K562 (cell line): ENCODE data around the gene GPR37L1. TPM values are rescaled to one million over a fixed set of nuclear protein-coding genes. Genes with fewer than 3 reads are reported as not detected.

Experiments
- C11orf30 ChIP-seq: fragments of 450-650 bp; IDR thresholded peaks from 2 replicates; pipeline ENCODE4 v1.6.1; 2016; ENCODE audit warnings: low read depth, mild to moderate bottlenecking
- CEBPG ChIP-seq, 3 experiments: fragments of 200-800 bp in 1 of 3; sonication (Bioruptor generic) in 1 of 3; sonication (generic) in 1 of 3; formaldehyde crosslinking in 1 of 3; IDR thresholded peaks in 2 of 3; conservative IDR thresholded peaks in 1 of 3; 2 replicates each; pipeline versions ENCODE4 v1.6.1 to v1.8.0; 2016 to 2022; ENCODE audit warnings: missing compliant biosample characterization in 2 of 3, missing genetic modification characterization in 2 of 3, mild to moderate bottlenecking in 1 of 3, missing genetic modification reagents in 1 of 3
- CTBP1 ChIP-seq: fragments of 450-650 bp; IDR thresholded peaks from 2 replicates; pipeline ENCODE4 v1.6.1; 2016; ENCODE audit warnings: borderline replicate concordance
- FOXA3 ChIP-seq, 2 experiments: fragments of 450-650 bp in 1 of 2; sonication (generic) in 1 of 2; formaldehyde crosslinking; IDR thresholded peaks in 1 of 2; conservative IDR thresholded peaks in 1 of 2; 2 replicates each; pipeline versions ENCODE4 v1.4.0 to v1.8.0; 2020 to 2022; ENCODE audit warnings: mild to moderate bottlenecking in 2 of 2, missing genetic modification reagents in 1 of 2
- KAT7 ChIP-seq: sonication (generic); formaldehyde crosslinking; IDR thresholded peaks from 2 replicates; pipeline ENCODE4 v1.8.0; 2022; ENCODE audit warnings: missing genetic modification reagents, mild to moderate bottlenecking, borderline replicate concordance
- NRF1 ChIP-seq, 2 experiments: fragments of 450-650 bp; IDR thresholded peaks in 1 of 2; conservative IDR thresholded peaks in 1 of 2; 2 replicates each; pipeline ENCODE4 v1.6.1; 2014; ENCODE audit warnings: mild to moderate bottlenecking in 2 of 2
- POLR2B ChIP-seq: fragments of 450-650 bp; IDR thresholded peaks from 2 replicates; pipeline ENCODE4 v1.6.1; 2018; ENCODE audit warnings: low read depth; ENCODE audit not compliant: partially characterized antibody
- POLR2G ChIP-seq: fragments of 200-400 bp; formaldehyde crosslinking; IDR thresholded peaks from 2 replicates; pipeline ENCODE4 v1.6.1; 2017; ENCODE audit warnings: low read depth, mild to moderate bottlenecking, antibody characterized with exemption, low read length, moderate library complexity
- RB1 ChIP-seq: fragments of 450-650 bp; IDR thresholded peaks from 2 replicates; pipeline ENCODE4 v1.6.1; 2017; ENCODE audit warnings: low read depth, mild to moderate bottlenecking
- RUNX1 ChIP-seq: sonication (generic); IDR thresholded peaks from 2 replicates; pipeline ENCODE4 v1.6.1; 2016; ENCODE audit warnings: antibody characterized with exemption, low read depth
- SRF ChIP-seq, 2 experiments: fragments of 250-450, 450-650 bp in 1 of 2; sonication (Bioruptor Pico) in 1 of 2; sonication (generic) in 1 of 2; formaldehyde crosslinking; IDR thresholded peaks; 2 replicates each; pipeline versions ENCODE4 v1.5.0 to v1.5.1; 2020 to 2022; ENCODE audit warnings: mild to moderate bottlenecking in 1 of 2, missing genetic modification reagents in 1 of 2
- ZNF253 ChIP-seq: fragments of 250-450 bp; sonication (Bioruptor Pico); conservative IDR thresholded peaks from 2 replicates; pipeline ENCODE4 v1.6.1; 2021; ENCODE audit warnings: mild to moderate bottlenecking
- ZNF316 ChIP-seq: fragments of 450-650 bp; IDR thresholded peaks from 2 replicates; pipeline ENCODE4 v1.6.1; 2016
- polyA plus RNA-seq, 8 experiments: library from polyadenylated mRNA; depleted of rRNA in 4 of 8; stranded (reverse) in 5 of 8; unstranded in 3 of 8; fragments of >200 nt; fragmentation: Nextera tagmentation in 2 of 8; fragmentation: Illumina TruSeq in 1 of 8; extraction: Ambion mirVana in 2 of 8; extraction: Trizol in 1 of 8; gene quantifications; 2 replicates each; pipeline versions ENCODE4 v1.2.1 to v1.2.3, GENCODE V29; 2011 to 2014; ENCODE audit warnings: inconsistent platforms in 1 of 8, missing spikeins in 1 of 8
- total RNA-seq, 7 experiments: library from RNA; depleted of rRNA in 6 of 7; stranded (reverse); fragments of >200 nt in 6 of 7; fragmentation: Illumina TruSeq in 2 of 7; extraction: Trizol in 2 of 7; gene quantifications; 2 replicates each; pipeline versions ENCODE4 v1.2.1 to v1.2.3, GENCODE V29; 2011 to 2021; ENCODE audit warnings: low replicate concordance in 1 of 7
- TF ChIP-seq, protein P1 (sequence below), 2 experiments: IDR thresholded peaks in 1 of 2; conservative IDR thresholded peaks in 1 of 2; 2 replicates each; pipeline ENCODE4 v1.6.1; 2016; ENCODE audit warnings: low read depth in 2 of 2, mild to moderate bottlenecking in 1 of 2, missing compliant biosample characterization in 1 of 2, missing genetic modification characterization in 1 of 2, moderate library complexity in 1 of 2
- TF ChIP-seq, protein P2 (sequence below): fragments of 450-650 bp; IDR thresholded peaks from 2 replicates; pipeline ENCODE4 v1.6.1; 2016; ENCODE audit warnings: antibody characterized with exemption
- TF ChIP-seq, protein P3 (sequence below): fragments of 450-650 bp; formaldehyde crosslinking; IDR thresholded peaks from 2 replicates; pipeline ENCODE4 v1.4.0; 2020; ENCODE audit warnings: mild to moderate bottlenecking, moderate library complexity
- TF ChIP-seq, protein P4 (sequence below), 2 experiments: IDR thresholded peaks; 2 replicates each; pipeline ENCODE4 v1.6.1; 2012; ENCODE audit warnings: improper control_type of control experiment in 2 of 2, low read depth in 2 of 2, low read length in 2 of 2, borderline replicate concordance in 1 of 2

The GPR37L1 gene
- total and polyA plus RNA-seq, 9 of the 15 experiments (the other 6 are each of a cell fraction or from before 2014, with no cell fraction given): not detected

DNA sequence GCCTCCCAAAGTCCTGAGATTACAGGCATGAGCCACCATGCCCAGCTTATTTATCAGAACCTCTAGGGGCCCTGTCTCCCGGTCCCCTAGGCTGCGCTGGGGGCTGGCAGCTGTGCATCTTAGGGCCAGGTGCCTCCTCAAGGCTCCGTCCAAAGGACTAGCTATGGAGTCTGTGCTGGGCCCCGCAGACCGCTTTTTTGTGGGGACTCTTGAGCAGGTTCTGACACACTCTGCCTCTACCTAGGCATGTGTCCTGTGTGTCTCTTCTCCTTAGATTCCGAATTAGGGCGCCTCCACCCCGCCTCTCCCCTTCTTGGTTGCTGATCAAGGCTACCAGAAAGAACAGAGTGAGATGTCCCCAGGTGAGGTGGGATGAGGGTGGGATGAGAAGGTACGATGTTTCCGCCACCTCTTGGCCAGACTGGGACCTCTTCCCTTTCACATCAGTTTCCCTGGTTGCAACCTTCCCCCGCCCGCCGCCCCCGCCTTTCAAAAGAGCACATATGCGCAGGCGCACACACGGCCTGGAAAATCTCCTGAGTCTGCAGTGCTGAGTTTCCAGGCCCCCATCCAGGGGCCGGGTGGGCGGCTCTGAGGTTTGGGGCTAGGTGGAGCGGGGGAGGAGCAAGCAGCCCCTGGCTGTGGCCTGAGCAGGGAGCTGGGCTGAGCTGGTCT lies 42.7 kb downstream of the GPR37L1 start (continued):
- TF ChIP-seq KAT7 (CRISPR knock-in tag) (peak; percentile 81; the same call in 1 of the 2 replicates), RB1 (0 out of 2 replicates have a peak, but pooled peaks have one; percentile 29), POLR2G (peak; percentile 66), RUNX1 (0 out of 2 replicates have a peak, but pooled peaks have one; percentile 16), SRF (CRISPR knock-in tag; IDR thresholded peaks at IDR 0.05) (no peak), NRF1 (conservative IDR thresholded peaks at IDR 0.05 in 1 of 2, IDR thresholded peaks at IDR 0.05 in 1 of 2) (peak; percentile 87 to 89), POLR2B (peak; percentile 20), CTBP1 (peak; percentile 74), ZNF316 (peak; percentile 60), FOXA3 (CRISPR knock-in tag; conservative IDR thresholded peaks at IDR 0.05 in 1 of 2, IDR thresholded peaks at IDR 0.05 in 1 of 2) (0 out of 4 replicates have a peak, but pooled peaks of 1 of the 2 experiments have one; percentile 65), CEBPG (CRISPR knock-in tag; IDR thresholded peaks at IDR 0.05) (0 out of 2 replicates have a peak, but pooled peaks have one; percentile 9), CEBPG (tag; conservative IDR thresholded peaks at IDR 0.05 in 1 of 2, IDR thresholded peaks at IDR 0.05 in 1 of 2) (no peak), ZNF253 (no peak), C11orf30 (peak; percentile 69; the same call in 1 of the 2 replicates)
- TF ChIP-seq, protein P1, sequence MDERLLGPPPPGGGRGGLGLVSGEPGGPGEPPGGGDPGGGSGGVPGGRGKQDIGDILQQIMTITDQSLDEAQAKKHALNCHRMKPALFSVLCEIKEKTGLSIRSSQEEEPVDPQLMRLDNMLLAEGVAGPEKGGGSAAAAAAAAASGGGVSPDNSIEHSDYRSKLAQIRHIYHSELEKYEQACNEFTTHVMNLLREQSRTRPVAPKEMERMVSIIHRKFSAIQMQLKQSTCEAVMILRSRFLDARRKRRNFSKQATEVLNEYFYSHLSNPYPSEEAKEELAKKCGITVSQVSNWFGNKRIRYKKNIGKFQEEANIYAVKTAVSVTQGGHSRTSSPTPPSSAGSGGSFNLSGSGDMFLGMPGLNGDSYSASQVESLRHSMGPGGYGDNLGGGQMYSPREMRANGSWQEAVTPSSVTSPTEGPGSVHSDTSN (CRISPR knock-in tag; IDR thresholded peaks at IDR 0.05; ENCODE audit: low read depth): no peak
- TF ChIP-seq, protein P1 (tag; conservative IDR thresholded peaks at IDR 0.05; ENCODE audit: low read depth): no peak
- TF ChIP-seq, protein P2, sequence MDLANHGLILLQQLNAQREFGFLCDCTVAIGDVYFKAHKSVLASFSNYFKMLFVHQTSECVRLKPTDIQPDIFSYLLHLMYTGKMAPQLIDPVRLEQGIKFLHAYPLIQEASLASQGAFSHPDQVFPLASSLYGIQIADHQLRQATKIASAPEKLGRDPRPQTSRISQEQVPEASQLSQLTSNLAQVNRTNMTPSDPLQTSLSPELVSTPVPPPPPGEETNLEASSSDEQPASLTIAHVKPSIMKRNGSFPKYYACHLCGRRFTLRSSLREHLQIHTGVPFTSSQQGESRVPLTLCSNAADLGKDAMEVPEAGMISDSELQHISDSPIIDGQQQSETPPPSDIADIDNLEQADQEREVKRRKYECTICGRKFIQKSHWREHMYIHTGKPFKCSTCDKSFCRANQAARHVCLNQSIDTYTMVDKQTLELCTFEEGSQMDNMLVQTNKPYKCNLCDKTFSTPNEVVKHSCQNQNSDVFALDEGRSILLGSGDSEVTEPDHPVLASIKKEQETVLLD: 0 out of 2 replicates have a peak, but pooled peaks have one; percentile 29
- TF ChIP-seq, protein P3, sequence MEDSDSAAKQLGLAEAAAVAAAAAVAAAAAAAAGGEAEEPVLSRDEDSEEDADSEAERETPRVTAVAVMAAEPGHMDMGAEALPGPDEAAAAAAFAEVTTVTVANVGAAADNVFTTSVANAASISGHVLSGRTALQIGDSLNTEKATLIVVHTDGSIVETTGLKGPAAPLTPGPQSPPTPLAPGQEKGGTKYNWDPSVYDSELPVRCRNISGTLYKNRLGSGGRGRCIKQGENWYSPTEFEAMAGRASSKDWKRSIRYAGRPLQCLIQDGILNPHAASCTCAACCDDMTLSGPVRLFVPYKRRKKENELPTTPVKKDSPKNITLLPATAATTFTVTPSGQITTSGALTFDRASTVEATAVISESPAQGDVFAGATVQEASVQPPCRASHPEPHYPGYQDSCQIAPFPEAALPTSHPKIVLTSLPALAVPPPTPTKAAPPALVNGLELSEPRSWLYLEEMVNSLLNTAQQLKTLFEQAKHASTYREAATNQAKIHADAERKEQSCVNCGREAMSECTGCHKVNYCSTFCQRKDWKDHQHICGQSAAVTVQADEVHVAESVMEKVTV (CRISPR knock-in tag): no peak
- TF ChIP-seq, protein P4, sequence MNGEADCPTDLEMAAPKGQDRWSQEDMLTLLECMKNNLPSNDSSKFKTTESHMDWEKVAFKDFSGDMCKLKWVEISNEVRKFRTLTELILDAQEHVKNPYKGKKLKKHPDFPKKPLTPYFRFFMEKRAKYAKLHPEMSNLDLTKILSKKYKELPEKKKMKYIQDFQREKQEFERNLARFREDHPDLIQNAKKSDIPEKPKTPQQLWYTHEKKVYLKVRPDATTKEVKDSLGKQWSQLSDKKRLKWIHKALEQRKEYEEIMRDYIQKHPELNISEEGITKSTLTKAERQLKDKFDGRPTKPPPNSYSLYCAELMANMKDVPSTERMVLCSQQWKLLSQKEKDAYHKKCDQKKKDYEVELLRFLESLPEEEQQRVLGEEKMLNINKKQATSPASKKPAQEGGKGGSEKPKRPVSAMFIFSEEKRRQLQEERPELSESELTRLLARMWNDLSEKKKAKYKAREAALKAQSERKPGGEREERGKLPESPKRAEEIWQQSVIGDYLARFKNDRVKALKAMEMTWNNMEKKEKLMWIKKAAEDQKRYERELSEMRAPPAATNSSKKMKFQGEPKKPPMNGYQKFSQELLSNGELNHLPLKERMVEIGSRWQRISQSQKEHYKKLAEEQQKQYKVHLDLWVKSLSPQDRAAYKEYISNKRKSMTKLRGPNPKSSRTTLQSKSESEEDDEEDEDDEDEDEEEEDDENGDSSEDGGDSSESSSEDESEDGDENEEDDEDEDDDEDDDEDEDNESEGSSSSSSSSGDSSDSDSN (IDR thresholded peaks at IDR 0.05; ENCODE audit: borderline replicate concordance in 1 of 2, low read depth in 2 of 2, low read length in 2 of 2): 0 out of 4 replicates have a peak, but pooled peaks of 1 of the 2 experiments have one; percentile 18
